Measurements from ENCODE around the gene SLC39A11.

DNA sequence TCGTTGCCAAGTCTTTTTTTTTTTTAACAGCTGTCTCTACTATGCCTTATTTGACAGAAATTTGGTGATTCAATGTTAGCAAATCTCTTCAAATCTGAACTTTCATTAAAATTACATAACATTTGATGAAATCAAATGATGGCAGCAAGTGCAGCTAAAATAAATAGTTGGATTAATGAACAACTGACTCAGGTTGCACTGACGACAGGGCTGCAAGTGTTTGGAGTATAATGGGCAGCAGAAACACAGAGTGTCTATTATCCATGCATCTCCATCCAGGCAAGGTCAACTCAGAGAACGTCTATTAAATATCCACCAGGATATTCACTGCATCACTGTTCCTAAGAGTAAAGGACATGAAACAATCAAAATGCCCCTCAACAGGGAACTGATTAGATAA lies 109.8 kb downstream of the SLC39A11 start:
- TF ChIP-seq, protein P1, sequence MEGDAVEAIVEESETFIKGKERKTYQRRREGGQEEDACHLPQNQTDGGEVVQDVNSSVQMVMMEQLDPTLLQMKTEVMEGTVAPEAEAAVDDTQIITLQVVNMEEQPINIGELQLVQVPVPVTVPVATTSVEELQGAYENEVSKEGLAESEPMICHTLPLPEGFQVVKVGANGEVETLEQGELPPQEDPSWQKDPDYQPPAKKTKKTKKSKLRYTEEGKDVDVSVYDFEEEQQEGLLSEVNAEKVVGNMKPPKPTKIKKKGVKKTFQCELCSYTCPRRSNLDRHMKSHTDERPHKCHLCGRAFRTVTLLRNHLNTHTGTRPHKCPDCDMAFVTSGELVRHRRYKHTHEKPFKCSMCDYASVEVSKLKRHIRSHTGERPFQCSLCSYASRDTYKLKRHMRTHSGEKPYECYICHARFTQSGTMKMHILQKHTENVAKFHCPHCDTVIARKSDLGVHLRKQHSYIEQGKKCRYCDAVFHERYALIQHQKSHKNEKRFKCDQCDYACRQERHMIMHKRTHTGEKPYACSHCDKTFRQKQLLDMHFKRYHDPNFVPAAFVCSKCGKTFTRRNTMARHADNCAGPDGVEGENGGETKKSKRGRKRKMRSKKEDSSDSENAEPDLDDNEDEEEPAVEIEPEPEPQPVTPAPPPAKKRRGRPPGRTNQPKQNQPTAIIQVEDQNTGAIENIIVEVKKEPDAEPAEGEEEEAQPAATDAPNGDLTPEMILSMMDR (IDR thresholded peaks at IDR 0.05; ENCODE audit: low read depth, low read length) = no peak
- TF ChIP-seq EZH2phosphoT487 (IDR thresholded peaks at IDR 0.05; ENCODE audit: low read depth) = no peak

Measured in OCI-LY3 (cell line).